Stimulated activated CD4-positive, alpha-beta T cell treated with anti-CD3 and anti-CD28 coated beads, Interleukin-15, amount 100 ng/mL, for 1 hour (primary cell): ENCODE results near the gene C15orf62.

Experiments
- DNase-seq, 2 donors: peaks; one replicate each; pipeline ENCODE4 v3.0.0-alpha.2; 2020; ENCODE audit warnings: low read depth in 1 of 2, low spot score in 1 of 2

C15orf62 gene

GRCh38 chr15:40769274-40770146 is at the start of gene C15orf62:
Gene C15orf62 (plus strand): TSS chr15:40769980. CDS start chr15:40770496, 516 bp downstream.
- peak in 1 of 2 donors; percentile 63 for DNase-seq

- no peak for DNase-seq
Observed at GRCh38 chr15:40721701-40722100, 48.1 kb upstream of the C15orf62 start.

GRCh38 chr15:40722354-40722753 is 47.4 kb upstream of the C15orf62 start:
- no peak for DNase-seq

- no peak for DNase-seq
Observed at GRCh38 chr15:40722934-40723333, 46.8 kb upstream of the C15orf62 start.

- no peak for DNase-seq
Observed at GRCh38 chr15:40723919-40724318, 45.9 kb upstream of the C15orf62 start.

GRCh38 chr15:40731034-40731433 is 38.7 kb upstream of the C15orf62 start:
- no peak for DNase-seq

GRCh38 chr15:40736575-40736974 is 33.2 kb upstream of the C15orf62 start:
- no peak for DNase-seq

- DNase-seq, result no peak
Observed at GRCh38 chr15:40737048-40737447, 32.7 kb upstream of the C15orf62 start.

- no peak for DNase-seq
Observed at GRCh38 chr15:40739047-40739446, 30.7 kb upstream of the C15orf62 start.

GRCh38 chr15:40739854-40740253 is 29.9 kb upstream of the C15orf62 start:
- no peak for DNase-seq

- DNase-seq, result no peak
Observed at GRCh38 chr15:40743485-40743901, 26.3 kb upstream of the C15orf62 start.

GRCh38 chr15:40743921-40744814 is 25.6 kb upstream of the C15orf62 start:
- peak in 1 of 2 donors; percentile 24 for DNase-seq

- DNase-seq, result no peak
Observed at GRCh38 chr15:40744815-40745152, 25.0 kb upstream of the C15orf62 start.

- no peak for DNase-seq
Observed at GRCh38 chr15:40746916-40747418, 22.8 kb upstream of the C15orf62 start.

- no peak for DNase-seq
Observed at GRCh38 chr15:40747685-40748631, 21.8 kb upstream of the C15orf62 start.

GRCh38 chr15:40749151-40749630 is 20.6 kb upstream of the C15orf62 start:
- DNase-seq, result no peak

- DNase-seq, result no peak
Observed at GRCh38 chr15:40750885-40751284, 18.9 kb upstream of the C15orf62 start.

- no peak for DNase-seq
Observed at GRCh38 chr15:40751745-40752144, 18.0 kb upstream of the C15orf62 start.

GRCh38 chr15:40754574-40754882 is 15.3 kb upstream of the C15orf62 start:
- no peak for DNase-seq

- peak; percentile 87 to 92 for DNase-seq
Observed at GRCh38 chr15:40754883-40755811, 14.6 kb upstream of the C15orf62 start, which contains the start of gene RMDN3. Gene RMDN3 (minus strand): TSS chr15:40755254. CDS start chr15:40754783, 471 bp downstream.
